Neural cell (in vitro differentiated cells): ENCODE results near the gene PQBP1.

Experiments used
- CTCF ChIP-seq: fragments of 450-650 bp; IDR thresholded peaks from 2 replicates; pipeline ENCODE4 v1.5.1; 2014; ENCODE audit warnings: antibody characterized with exemption, mild to moderate bottlenecking, moderate library complexity; ENCODE audit not compliant: poor library complexity, severe bottlenecking
- SMC3 ChIP-seq: fragments of 450-650 bp; conservative IDR thresholded peaks from 2 replicates; pipeline ENCODE4 v1.6.1; 2014; ENCODE audit warnings: antibody characterized with exemption, mild to moderate bottlenecking, moderate library complexity; ENCODE audit not compliant: poor library complexity

- TF ChIP-seq CTCF (no peak), SMC3 (no peak)
Measured at GRCh38 chrX:48897157-48897624, 539 bp upstream of the PQBP1 start.
